Right kidney (tissue), 9 donors: ENCODE measurements around the gene GDF11.

ENCODE experiments used
- DNase-seq: peaks from one replicate; pipeline ENCODE4 v3.0.0-alpha.2; 2016
- long read RNA-seq, 8 donors: transcript quantifications; one replicate each; lab custom pipeline, GENCODE V29; 2026

Gene GDF11
- long read RNA-seq, donor 1, full-length matches to known transcripts = 2 of 226 reads
- long read RNA-seq, donor 1, partial matches to known transcripts = 213 of 226 reads
- long read RNA-seq, donor 1, other reads (novel, unspliced or antisense) = 11 of 226 reads
- long read RNA-seq, donor 2, full-length matches to known transcripts = 5 of 10 reads
- long read RNA-seq, donor 2, partial matches to known transcripts = 5 of 10 reads
- long read RNA-seq, donor 2, other reads (novel, unspliced or antisense) = 0 of 10 reads
- long read RNA-seq, donor 3, full-length matches to known transcripts = 4 of 62 reads
- long read RNA-seq, donor 3, partial matches to known transcripts = 58 of 62 reads
- long read RNA-seq, donor 3, other reads (novel, unspliced or antisense) = 0 of 62 reads
- long read RNA-seq, donor 4, full-length matches to known transcripts = 5 of 157 reads
- long read RNA-seq, donor 4, partial matches to known transcripts = 147 of 157 reads
- long read RNA-seq, donor 4, other reads (novel, unspliced or antisense) = 5 of 157 reads
- long read RNA-seq, donor 5, full-length matches to known transcripts = 9 of 149 reads
- long read RNA-seq, donor 5, partial matches to known transcripts = 140 of 149 reads
- long read RNA-seq, donor 5, other reads (novel, unspliced or antisense) = 0 of 149 reads
- long read RNA-seq, donor 6, full-length matches to known transcripts = 5 of 119 reads
- long read RNA-seq, donor 6, partial matches to known transcripts = 109 of 119 reads
- long read RNA-seq, donor 6, other reads (novel, unspliced or antisense) = 5 of 119 reads
- long read RNA-seq, donor 7, full-length matches to known transcripts = 9 of 264 reads
- long read RNA-seq, donor 7, partial matches to known transcripts = 245 of 264 reads
- long read RNA-seq, donor 7, other reads (novel, unspliced or antisense) = 10 of 264 reads
- long read RNA-seq, donor 8, full-length matches to known transcripts = 3 of 108 reads
- long read RNA-seq, donor 8, partial matches to known transcripts = 100 of 108 reads
- long read RNA-seq, donor 8, other reads (novel, unspliced or antisense) = 5 of 108 reads

DNA sequence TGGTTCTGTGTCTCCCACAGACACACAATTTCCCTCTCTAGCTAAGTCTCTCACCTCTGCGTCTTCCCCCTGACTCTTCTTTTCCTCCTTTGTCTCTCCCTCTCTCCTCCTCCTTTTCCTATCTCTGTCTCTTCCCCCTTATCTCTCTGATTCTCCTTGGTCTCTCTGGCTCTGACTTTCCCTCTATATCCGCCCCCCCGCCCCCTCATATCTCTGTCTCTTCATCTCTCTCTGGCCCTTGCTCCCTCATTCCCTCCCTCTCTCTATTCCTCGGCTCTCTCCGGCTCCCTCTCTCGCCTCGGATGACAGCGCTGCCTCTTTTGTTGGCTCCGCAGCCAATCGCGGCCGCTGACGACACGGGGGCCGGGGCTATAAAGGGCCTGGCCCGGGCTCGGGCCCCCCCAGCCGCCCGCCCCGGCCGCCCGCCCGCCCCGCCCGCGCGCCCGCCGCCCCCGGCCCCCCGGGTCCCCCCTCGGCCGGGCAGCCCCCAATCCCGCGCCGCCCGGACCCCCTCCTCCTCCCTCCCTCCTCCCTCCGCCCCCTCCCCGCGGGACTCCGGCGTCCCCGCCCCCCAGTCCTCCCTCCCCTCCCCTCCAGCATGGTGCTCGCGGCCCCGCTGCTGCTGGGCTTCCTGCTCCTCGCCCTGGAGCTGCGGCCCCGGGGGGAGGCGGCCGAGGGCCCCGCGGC lies at the start of gene GDF11:
Gene GDF11 (plus strand): TSS at position 404 of the 687 bp plus-strand sequence. CDS start 195 bp downstream, at position 599.
- peak; percentile 74 for DNase-seq

- DNase-seq = no peak
These were observed 49.4 kb upstream of the GDF11 start for GRCh38 chr12:55693323-55694187.

DNA sequence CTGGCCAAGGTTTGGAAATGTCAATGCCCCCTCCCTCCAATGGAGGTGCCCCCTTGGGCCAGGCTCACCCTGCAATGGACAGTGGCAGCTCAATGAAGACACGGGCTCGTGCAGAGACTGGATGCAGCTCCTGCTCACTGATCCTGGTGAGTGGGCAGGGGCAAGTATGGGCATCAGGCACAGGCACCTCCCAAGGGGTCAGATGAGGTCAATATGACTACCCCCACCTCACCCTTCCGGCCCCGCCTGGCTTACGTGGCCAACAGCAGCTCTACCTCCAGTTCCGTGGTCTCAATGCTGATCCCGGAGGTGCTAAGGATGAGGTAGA lies 48.8 kb upstream of the GDF11 start:
- no peak for DNase-seq

DNA sequence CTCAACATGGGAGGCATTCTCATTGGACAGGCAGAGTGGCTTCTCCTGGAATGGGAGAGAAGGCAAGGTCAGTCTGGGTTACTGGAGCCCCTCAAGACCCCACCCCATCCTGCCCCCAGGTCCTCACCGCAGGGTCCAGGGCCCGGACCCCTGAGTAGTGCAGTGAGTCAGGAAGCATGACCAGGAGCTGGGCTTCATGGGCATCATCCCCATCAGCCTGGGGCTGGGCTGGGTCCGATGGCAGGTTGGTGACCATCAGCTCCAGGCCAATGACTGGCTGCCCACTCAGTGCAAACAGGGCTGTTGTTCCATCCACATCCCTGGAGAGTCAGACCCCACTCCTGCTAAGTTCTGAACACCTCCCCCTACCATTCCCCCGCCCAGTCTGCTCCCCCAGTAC lies 48.3 kb upstream of the GDF11 start:
- no peak for DNase-seq

GRCh38 chr12:55695349-55695748 lies 47.6 kb upstream of the GDF11 start:
- DNase-seq = no peak

DNA sequence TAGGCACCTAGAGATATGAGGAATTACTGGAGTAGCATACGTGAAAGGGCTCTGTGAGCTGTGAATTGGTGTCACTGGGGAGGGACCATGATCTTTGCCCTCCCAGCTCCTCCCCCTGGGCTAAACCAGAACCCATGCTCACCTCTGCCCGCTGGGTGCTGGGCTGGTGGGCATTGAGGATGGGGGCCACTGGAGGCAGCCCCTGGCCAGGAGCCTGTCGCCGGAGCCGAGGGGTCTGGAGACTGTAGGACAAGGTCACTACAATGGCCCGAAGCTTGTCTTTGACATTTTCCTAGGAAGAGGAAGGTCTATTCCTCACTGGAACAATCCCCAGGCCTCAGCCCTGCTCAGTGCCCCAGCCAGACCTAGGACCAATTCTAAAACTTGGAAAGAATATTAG lies 46.8 kb upstream of the GDF11 start:
- no peak for DNase-seq

DNA sequence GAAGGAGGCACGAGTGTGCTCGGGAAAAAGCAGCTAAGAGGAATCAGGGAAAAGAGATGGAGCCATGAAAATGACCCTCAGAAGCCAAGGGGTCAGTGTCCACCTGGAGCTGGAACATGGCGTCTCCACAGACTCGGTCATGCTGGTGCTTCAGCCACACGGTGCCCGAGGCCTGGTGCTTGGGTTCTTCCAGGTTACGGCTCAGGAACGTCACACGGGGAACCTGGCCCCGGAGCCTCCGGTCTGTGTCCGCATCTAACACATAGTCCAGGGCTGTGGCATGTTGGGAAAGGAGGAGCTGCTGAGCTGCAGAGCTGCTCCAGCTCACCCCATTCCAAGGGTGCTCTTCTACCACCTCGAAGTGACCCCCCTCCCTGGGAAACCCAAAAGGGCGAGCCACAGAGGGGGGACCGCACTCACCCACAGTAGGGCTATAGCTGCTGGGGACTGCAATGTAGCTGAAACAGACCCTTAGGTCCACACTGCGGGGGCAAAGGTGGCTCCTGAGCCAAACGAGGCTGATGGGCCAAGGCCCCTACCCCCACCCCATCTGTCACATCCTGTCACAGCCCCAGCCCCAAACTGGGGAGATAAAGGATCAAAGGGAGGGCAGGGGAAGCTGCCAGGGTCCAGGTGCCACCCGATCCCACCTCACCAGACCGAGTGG lies 46.0 kb upstream of the GDF11 start:
- DNase-seq = no peak

DNA sequence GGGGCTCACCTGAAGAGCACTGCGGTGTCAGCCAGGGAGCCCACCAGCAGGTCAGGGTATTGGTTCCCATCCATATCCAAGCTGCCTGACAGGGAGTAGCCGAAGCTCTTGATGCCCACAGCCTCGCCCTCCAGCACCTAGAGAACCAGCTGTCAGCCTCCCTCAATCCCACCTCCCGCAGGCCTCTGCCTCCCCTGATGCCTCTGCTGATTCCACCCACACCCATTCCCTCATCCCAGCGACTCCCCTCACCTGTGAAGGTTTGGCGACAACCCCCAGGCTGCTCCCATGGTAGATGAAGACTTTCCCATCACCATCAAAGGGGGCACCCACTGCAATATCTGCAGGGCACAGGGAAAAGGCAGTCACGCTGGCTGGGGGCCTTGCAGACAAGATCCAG lies 45.2 kb upstream of the GDF11 start:
- DNase-seq = no peak

DNA sequence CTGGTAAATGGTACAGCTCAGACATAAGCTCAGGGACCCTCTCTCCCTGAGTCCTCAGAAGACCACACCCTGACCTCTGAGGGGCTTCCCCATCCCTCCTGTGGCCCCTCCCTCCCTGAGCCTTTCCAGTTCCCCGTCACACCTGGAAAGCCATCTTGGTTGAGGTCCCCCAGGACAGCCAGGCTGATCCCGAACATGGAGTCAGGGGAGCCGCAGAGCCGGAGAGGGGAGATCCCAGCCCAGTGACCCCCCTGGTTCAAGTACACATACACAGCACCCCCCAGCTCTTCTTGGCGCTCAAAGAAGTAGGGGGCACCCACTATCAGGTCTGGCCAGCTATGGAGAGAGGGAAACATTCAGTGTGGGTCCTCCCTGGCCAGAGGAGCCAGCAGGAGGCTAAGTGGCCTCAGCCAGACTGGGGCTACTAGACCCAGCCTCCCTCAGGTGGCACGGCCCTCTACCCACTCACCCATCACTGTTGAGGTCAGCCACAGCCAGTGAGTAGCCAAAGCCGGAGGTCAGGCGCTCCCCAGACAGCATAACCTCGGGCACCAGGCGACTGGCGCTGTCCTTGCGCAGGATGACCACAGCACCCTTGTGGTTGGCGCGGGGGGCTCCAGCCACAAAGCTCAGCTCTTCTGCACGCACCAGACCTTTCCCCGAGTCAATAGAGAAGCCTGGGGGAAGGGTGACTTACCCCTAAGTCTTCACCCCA lies 44.5 kb upstream of the GDF11 start:
- DNase-seq = no peak

- no peak for DNase-seq
These were observed 44.0 kb upstream of the GDF11 start for GRCh38 chr12:55698965-55699364.

DNA sequence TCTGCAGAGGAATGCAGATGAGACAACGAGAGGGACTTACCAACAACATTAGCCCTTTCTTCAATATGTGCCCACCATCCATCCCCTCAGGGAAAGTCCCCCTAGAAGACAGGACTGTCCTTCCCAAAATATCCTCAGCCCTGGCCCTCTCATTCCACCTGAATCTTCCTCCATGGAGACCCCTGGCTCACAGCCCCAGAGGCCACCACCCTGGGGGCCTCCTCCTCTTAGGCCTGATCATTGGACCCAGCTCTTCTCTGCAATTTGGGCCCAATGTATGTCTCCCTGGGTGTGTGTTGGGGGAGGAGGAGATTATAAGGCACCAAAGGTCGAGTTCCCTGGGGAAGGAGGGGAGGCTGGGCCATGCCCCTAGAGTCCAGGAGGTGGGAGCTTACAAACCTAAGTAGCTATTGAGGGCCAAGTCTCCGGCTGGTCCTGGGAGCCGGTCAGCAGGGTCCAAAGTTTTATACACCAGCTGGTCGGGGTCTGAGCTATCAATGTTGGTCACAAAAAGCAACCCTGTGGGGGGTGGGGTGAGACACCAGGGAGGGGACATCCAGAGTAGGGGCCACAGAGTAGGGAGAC lies 43.4 kb upstream of the GDF11 start:
- no peak for DNase-seq

- no peak for DNase-seq
These were observed 42.5 kb upstream of the GDF11 start for GRCh38 chr12:55700255-55701018.

DNA sequence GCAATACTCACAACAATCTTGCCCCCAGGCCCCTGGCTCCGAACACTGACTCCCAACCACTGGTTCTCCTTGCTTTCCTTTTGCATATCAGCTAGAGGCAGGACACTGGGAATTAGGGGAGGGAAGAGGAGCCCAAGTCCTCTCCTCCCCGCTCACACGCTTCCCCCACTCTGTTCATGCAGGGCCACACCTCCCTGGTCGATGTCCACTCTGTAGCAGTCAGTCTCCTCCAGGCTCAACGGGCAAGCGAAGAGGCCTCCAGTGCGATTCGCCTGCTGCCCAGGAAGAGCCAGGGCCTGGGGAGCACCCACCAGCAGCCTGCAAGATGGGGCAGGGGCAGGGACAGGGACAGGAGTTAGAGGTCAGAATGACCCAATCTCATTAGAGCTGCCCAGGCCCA lies 40.1 kb upstream of the GDF11 start:
- DNase-seq = no peak

GRCh38 chr12:55703288-55703687 lies 39.6 kb upstream of the GDF11 start:
- DNase-seq = no peak

DNA sequence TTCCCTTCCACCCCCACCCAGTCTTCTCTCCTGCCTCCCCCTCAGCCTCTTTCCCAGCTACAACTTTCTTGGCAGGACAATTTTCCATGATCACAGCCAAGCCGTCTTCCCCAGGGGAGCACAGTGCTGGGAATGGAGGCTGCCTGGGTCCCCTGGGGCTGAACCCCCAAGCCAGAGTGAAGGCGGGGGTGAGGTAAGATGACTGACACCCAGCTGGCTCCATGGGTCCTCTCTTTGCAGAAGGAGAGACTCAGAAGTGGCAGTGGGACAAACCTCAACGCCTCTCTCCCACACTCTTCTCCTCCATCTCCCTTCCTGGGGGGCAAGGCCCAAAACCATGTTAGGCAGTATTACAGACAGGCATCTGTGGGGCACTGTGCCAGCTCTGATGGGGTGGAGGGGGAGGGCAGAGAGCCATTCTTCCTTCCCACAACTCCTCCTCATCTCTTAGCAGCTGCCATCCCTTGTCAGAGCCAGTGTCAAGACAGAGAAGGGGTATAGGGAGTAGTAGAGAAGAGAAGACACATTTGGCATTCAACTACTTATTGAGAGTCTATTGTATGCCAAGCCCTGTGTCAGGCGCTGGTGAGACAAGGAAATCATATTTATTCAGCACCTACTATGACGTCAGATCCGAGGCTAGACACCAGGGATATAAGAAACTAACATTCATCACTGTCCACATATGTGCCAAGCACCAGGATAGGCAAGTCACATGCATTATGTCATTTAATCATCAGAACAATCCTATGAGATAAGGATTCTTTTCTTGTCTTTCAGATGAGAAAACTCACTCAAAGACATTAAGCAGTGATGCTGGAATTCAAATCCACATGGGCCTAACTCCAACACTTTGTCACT lies 38.8 kb upstream of the GDF11 start:
- no peak for DNase-seq

DNA sequence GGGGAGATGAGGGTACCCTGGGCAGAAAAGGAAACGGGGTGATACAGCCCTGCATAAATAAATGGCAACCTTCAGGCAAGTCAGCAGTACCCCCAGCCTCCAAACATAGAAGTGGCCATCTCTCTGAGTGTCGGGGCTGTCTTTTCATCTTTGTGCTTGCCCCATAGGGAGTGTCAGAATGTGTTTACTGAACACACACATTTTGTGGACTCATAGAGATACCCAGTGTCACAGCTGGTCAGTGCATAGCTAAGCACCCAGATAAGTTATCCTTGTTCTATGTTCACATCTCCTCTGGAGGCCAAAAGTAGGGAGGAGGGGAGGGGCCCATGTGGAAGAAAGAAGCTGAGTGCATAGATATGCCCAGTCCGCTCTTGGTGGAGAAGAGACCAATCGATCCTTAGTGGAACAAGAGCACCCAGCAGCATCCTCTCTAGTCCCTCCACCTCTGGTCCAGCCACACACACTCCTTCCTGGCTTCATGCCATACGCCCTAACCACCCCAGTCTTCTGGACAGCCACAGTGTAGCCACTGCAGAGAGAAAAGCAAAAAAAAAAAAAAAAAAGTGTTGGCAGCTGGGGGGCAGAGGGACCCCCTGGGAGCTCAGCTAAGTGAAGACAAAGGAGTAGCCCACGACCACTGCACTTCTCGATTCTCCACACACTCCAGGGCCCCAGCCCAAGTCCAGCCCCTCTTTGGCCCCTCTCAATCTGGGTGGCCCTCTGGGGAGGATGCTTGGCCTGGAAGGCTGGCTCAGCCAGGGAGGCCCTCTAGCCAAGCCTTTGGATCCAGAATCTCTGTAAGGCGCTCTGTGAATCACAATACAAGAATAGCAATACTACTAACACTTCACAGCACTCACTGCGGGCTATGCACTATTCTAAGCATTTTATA lies 37.9 kb upstream of the GDF11 start:
- DNase-seq = no peak

DNA sequence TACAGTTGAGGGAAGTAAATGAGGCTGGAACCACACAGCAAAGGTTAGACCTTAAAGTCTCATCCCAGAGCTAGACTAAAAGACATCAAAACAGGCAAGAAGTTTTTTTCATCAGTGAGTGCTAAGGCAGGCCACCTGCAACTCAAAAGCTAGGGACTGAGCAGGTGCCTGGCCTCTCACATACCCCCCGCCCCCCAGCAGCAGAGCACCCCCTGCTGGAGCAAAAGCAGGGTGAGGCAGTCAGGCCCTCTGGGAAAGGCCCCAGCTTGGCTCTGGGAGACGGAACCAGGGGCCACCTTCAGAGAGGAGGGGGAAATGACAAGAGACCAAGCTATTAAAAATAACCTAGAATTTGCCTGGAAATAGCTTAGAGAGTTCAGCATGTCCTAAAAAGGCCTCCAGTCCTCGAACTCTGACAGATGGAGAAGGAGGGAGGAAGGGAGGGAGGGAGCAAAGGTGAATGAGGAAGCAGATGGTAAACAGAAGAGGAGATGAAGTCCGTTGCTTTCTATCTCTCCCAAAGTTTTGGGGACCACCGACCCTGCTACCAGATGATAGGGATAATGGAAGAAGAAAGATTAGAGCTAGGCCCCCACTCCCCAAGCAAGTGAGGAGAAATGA lies 37.0 kb upstream of the GDF11 start:
- no peak for DNase-seq
